Esophagus squamous epithelium (tissue), 5 donors: Measurements from ENCODE around the gene CACNB2. TPM values are rescaled to one million over a fixed set of nuclear protein-coding genes. Genes with fewer than 3 reads are reported as not detected.

Source experiments
- DNase-seq: peaks from one replicate; lab custom pipeline; 2025; lab: John Stamatoyannopoulos, UW
- H3K27ac ChIP-seq, 4 donors: fragments of 200-600 bp; sonication (generic); one replicate each; pipeline ENCODE4 v1.5.1; 2016 to 2019; ENCODE audit warnings: mild to moderate bottlenecking in 1 of 4
- H3K27me3 ChIP-seq, 4 donors: fragments of 200-600 bp; sonication (generic); 1 replicate in 3 of 4; 2 replicates in 1 of 4; pipeline versions ENCODE4 v1.5.1 to v1.6.0; 2017 to 2021; ENCODE audit warnings: antibody characterized with exemption in 1 of 4
- H3K36me3 ChIP-seq, 3 donors: fragments of 200-600 bp; sonication (generic); one replicate each; pipeline ENCODE4 v1.5.1; 2016 to 2019
- H3K4me1 ChIP-seq, 3 donors: fragments of 200-600 bp; sonication (generic); one replicate each; pipeline ENCODE4 v1.5.1; 2017 to 2019
- H3K4me3 ChIP-seq, 4 donors: fragments of 200-600 bp; sonication (generic); 1 replicate in 3 of 4; 2 replicates in 1 of 4; pipeline ENCODE4 v1.5.1; 2016 to 2019; ENCODE audit warnings: mild to moderate bottlenecking in 2 of 4, moderate library complexity in 1 of 4
- H3K9me3 ChIP-seq, 3 donors: fragments of 200-600 bp; sonication (generic); one replicate each; pipeline ENCODE4 v1.5.1; 2016 to 2019
- CTCF ChIP-seq, 6 experiments: fragments of 450-650 bp in 4 of 6; fragments of 200-600 bp in 2 of 6; sonication (generic) in 2 of 6; IDR thresholded peaks; one replicate each; pipeline ENCODE4 v1.5.1; 2016 to 2019; ENCODE audit warnings: antibody characterized with exemption in 6 of 6, mild to moderate bottlenecking in 4 of 6, moderate library complexity in 4 of 6
- POLR2A ChIP-seq, 4 donors: fragments of 450-650 bp; IDR thresholded peaks; one replicate each; pipeline ENCODE4 v1.6.1; 2017; ENCODE audit warnings: antibody characterized with exemption in 4 of 4, mild to moderate bottlenecking in 4 of 4, moderate library complexity in 3 of 4
- WGBS, 2 donors: methylation state at CpG; one replicate each; pipeline ENCODE4 v1.1.5; 2018; 5-methylcytosine and 5-hydroxymethylcytosine counted together
- intact Hi-C: fragments of 100-400 bp; cut with DNase I; formaldehyde crosslinking; loops from one replicate; pipeline ENCODE4 v1.15.0; 2022
- total RNA-seq, 4 donors: library from RNA; depleted of rRNA; stranded (reverse); fragments of >200 nt; gene quantifications; one replicate each; pipeline ENCODE4 v1.1.0, GENCODE V29; 2016
- donor health status: DM: yes; HTN: yes; CAD: no.

CACNB2 gene
- total RNA-seq, 4 donors from 2014 or later = 0.91 to 37.0 (median 5.7) TPM

- no peak for DNase-seq
- H3K27ac ChIP-seq = no peak overlapping the region
- H3K9me3 ChIP-seq = no peaks in the 10 kb centered on the region
- intact Hi-C loops = no loop called here
- no peaks in the 10 kb centered on the region for H3K4me1 ChIP-seq
- H3K4me3 ChIP-seq = no peak overlapping the region
- H3K27me3 ChIP-seq = no peaks in the 10 kb centered on the region
- 32 to 50% methylated on average over 4 of the region's 4 CpGs for WGBS, 2 donors
- H3K36me3 ChIP-seq = no peaks in the 10 kb centered on the region
- no peak for TF ChIP-seq CTCF (IDR thresholded peaks at IDR 0.05)
These were observed 282.9 kb downstream of the CACNB2 start for GRCh38 chr10:18423058-18423637.

GRCh38 chr10:18424200-18424599, 284.0 kb downstream of the CACNB2 start:
- no peak for TF ChIP-seq CTCF (IDR thresholded peaks at IDR 0.05)
- TF ChIP-seq POLR2A (IDR thresholded peaks at IDR 0.05) = no peak

GRCh38 chr10:18429335-18429734, 289.1 kb downstream of the CACNB2 start:
- TF ChIP-seq CTCF (IDR thresholded peaks at IDR 0.05) (no peak), POLR2A (IDR thresholded peaks at IDR 0.05) (no peak)
- no peak for DNase-seq
- H3K9me3 ChIP-seq = no peaks in the 10 kb centered on the region
- no peaks in the 10 kb centered on the region for H3K4me1 ChIP-seq
- H3K27me3 ChIP-seq = no peaks in the 10 kb centered on the region
- H3K4me3 ChIP-seq = no peak overlapping the region
- 69 to 70% methylated on average over 1 to 3 of the region's 3 CpGs for WGBS, 2 donors
- H3K36me3 ChIP-seq = no peaks in the 10 kb centered on the region
- H3K27ac ChIP-seq = no peak overlapping the region
- intact Hi-C loops = no loop called here

More at GRCh38 chr10:18424200-18424599, 284.0 kb downstream of the CACNB2 start:
- intact Hi-C loops = no loop called here
- Histone ChIP-seq H3K9me3 (no peaks in the 10 kb centered on the region), H3K4me3 (no peak overlapping the region), H3K27me3 (no peaks in the 10 kb centered on the region), H3K27ac (no peak overlapping the region), H3K4me1 (no peaks in the 10 kb centered on the region), H3K36me3 (no peaks in the 10 kb centered on the region)
- WGBS, 2 donors = 39 to 55% methylated on average over 8 of the region's 8 CpGs
- DNase-seq = no peak

GRCh38 chr10:18436902-18437301, 296.7 kb downstream of the CACNB2 start:
- no peaks in the 10 kb centered on the region for H3K9me3 ChIP-seq
- H3K4me3 ChIP-seq = no peak overlapping the region
- no peak for DNase-seq
- H3K36me3 ChIP-seq = no peaks in the 10 kb centered on the region
- H3K27me3 ChIP-seq = no peaks in the 10 kb centered on the region
- WGBS, 2 donors = 35 to 36% methylated on average over 1 of the region's 1 CpG
- H3K4me1 ChIP-seq = no peaks in the 10 kb centered on the region
- TF ChIP-seq POLR2A (IDR thresholded peaks at IDR 0.05) (no peak), CTCF (IDR thresholded peaks at IDR 0.05) (no peak)
- intact Hi-C loops = no loop called here
- no peak overlapping the region for H3K27ac ChIP-seq

GRCh38 chr10:18437486-18437885, 297.3 kb downstream of the CACNB2 start:
- no peaks in the 10 kb centered on the region for H3K36me3 ChIP-seq
- TF ChIP-seq CTCF (IDR thresholded peaks at IDR 0.05) = no peak
- no peak for TF ChIP-seq POLR2A (IDR thresholded peaks at IDR 0.05)
- H3K9me3 ChIP-seq = no peaks in the 10 kb centered on the region
- 54% methylated on average over 5 of the region's 5 CpGs for WGBS, 2 donors
- no peak for DNase-seq
- intact Hi-C loops = no loop called here
- no peak overlapping the region for H3K27ac ChIP-seq
- H3K27me3 ChIP-seq = no peaks in the 10 kb centered on the region
- no peak overlapping the region for H3K4me3 ChIP-seq
- H3K4me1 ChIP-seq = no peaks in the 10 kb centered on the region
